ENCODE measurements around the gene XIRP1. TPM values are rescaled to one million over a fixed set of nuclear protein-coding genes. Genes with fewer than 3 reads are reported as not detected.

The XIRP1 gene
- total RNA-seq, 2 experiments from 2014 or later, result not detected

GRCh38 chr3:39183211-39184080 is 8.9 kb downstream of the XIRP1 start:
- Histone ChIP-seq H3K4me1 (ENCODE audit: insufficient read depth, low read length, poor library complexity, severe bottlenecking) (peaks cover 23% of the 10 kb centered on the region), H3K9me2 (ENCODE audit: insufficient read depth, low read length) (no peaks in the 10 kb centered on the region), H3K79me2 (ENCODE audit: insufficient read depth, low read depth, low read length) (no peaks in the 10 kb centered on the region), H3K9me3 (ENCODE audit: low read length) (no peaks in the 10 kb centered on the region), H3K4me3 (ENCODE audit: low read depth, low read length, poor library complexity, severe bottlenecking) (no peak overlapping the region), H4K20me1 (ENCODE audit: insufficient read depth, low read length) (no peaks in the 10 kb centered on the region), H3K36me3 (ENCODE audit: insufficient read depth, low read length) (no peaks in the 10 kb centered on the region), H3K27ac (ENCODE audit: low read depth, low read length, poor library complexity, severe bottlenecking) (no peak overlapping the region), H3K4me2 (ENCODE audit: low read length) (no peak overlapping the region), H2AFZ (ENCODE audit: low read length) (no peak overlapping the region)
- intact Hi-C loops (cut with micrococcal nuclease; ENCODE audit: unreplicated experiment), result loop anchor here (5.0 kb wide), 1 partner anchor 96 kb away; no protein-coding TSS in a partner anchor
- BruUV-seq (replicated peaks), result no TSS peak
- ChIA-PET CTCF (ENCODE audit: unreplicated experiment) (no interaction called here), POLR2A (interaction anchor here (1.0 to 1.5 kb wide), 2 partner anchors 79 to 104 kb away, joined by 4 read pairs; no protein-coding TSS in a partner anchor)
- peak; percentile 41 for DNase-seq (ENCODE audit: low spot score)
- TF ChIP-seq EZH2phosphoT487 (IDR thresholded peaks at IDR 0.05; ENCODE audit: borderline replicate concordance, low read depth, low read length), result no peak
- no peak for TF ChIP-seq CTCF (conservative IDR thresholded peaks at IDR 0.05; ENCODE audit: low read length)

DNA sequence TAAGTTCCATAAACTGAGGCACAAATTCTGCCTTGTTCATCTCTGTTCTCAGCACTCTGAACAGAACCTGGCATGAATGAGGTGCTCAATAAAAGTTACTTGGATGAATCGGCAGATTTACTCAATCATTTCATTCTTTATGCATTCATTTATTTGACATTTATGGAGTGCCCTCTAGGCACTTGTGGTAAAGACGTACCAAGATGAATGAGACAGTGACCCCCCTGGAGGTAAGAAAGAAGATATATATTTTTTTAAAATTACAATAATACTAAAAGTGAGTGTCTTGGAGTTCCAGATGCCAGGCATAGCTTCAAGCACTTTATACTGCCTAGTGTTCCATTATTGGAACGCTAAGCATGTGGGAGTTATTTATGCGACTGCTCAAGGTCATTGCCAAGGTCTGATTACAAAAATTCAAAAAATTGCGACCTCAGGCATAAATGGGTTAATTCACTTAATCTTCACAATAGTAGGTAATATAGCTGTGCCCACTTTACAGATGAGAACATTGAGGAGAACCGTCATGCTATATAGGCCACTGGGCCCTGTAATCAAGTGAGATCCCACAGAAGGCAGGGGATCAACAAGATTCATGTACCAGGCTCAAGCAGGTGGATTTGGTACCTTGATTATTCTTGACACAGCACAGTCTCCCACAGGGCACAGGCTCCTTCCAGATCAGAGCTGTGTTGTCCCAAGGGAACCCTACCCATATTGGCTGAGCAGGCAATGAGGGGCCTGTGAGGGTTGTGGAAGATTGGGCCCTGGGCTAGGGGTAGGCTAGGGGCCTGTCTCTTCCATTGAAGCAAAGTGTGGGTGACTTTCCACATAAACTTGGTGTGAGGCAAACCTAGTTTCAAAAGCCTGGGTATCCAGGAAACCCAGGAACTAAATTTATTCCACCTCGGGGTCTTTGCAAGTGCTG is 10.7 kb downstream of the XIRP1 start:
- Histone ChIP-seq H3K27ac (ENCODE audit: low read depth, low read length, poor library complexity, severe bottlenecking) (no peak overlapping the region), H3K4me1 (ENCODE audit: insufficient read depth, low read length, poor library complexity, severe bottlenecking) (peaks cover 30% of the 10 kb centered on the region), H4K20me1 (ENCODE audit: insufficient read depth, low read length) (no peaks in the 10 kb centered on the region), H3K79me2 (ENCODE audit: insufficient read depth, low read depth, low read length) (no peaks in the 10 kb centered on the region), H3K9me3 (ENCODE audit: low read length) (no peaks in the 10 kb centered on the region), H3K9me2 (ENCODE audit: insufficient read depth, low read length) (no peaks in the 10 kb centered on the region), H2AFZ (ENCODE audit: low read length) (peak overlapping the region; percentile 43; the same call in 1 of the 2 replicates), H3K4me3 (ENCODE audit: low read depth, low read length, poor library complexity, severe bottlenecking) (peak overlapping the region; percentile 55), H3K4me2 (ENCODE audit: low read length) (peak overlapping the region; percentile 65), H3K36me3 (ENCODE audit: insufficient read depth, low read length) (no peaks in the 10 kb centered on the region)
- CTCF ChIA-PET (ENCODE audit: unreplicated experiment), result interaction anchor here (1.6 kb wide), 1 partner anchor 107 kb away, joined by 4 read pairs; no protein-coding TSS in a partner anchor
- no TSS peak for BruUV-seq (replicated peaks)
- POLR2A ChIA-PET, result interaction anchor here (0.6 kb wide), 1 partner anchor 33 kb away, joined by 3 read pairs; no protein-coding TSS in a partner anchor
- TF ChIP-seq CTCF (conservative IDR thresholded peaks at IDR 0.05; ENCODE audit: low read length) (peak; percentile 52; the same call in 1 of the 2 replicates), EZH2phosphoT487 (IDR thresholded peaks at IDR 0.05; ENCODE audit: borderline replicate concordance, low read depth, low read length) (no peak)
- intact Hi-C loops (cut with micrococcal nuclease; ENCODE audit: unreplicated experiment), result loop anchor here (1.0 to 5.0 kb wide), 4 partner anchors 33 to 94 kb away; no protein-coding TSS in a partner anchor
- DNase-seq (ENCODE audit: low spot score), result peak; percentile 30
